GM18861 (cell line): ENCODE data around the gene KIF22.
"Not testable (repeated sequence)": the region's sequence is repeated elsewhere in the genome, so short reads cannot be mapped to it uniquely, and the experiment has no call there.

Experiments used
- ATAC-seq: cut with Tn5 transposase; IDR thresholded peaks from one replicate; pipeline ENCODE4 v1.9.1; 2021; ENCODE audit not compliant: unreplicated experiment

KIF22 gene

GRCh38 chr16:29765167-29766032, 25.2 kb upstream of the KIF22 start:
- ATAC-seq: no peak

- no peak for ATAC-seq
These were observed 24.0 kb upstream of the KIF22 start for GRCh38 chr16:29766571-29766970.

DNA sequence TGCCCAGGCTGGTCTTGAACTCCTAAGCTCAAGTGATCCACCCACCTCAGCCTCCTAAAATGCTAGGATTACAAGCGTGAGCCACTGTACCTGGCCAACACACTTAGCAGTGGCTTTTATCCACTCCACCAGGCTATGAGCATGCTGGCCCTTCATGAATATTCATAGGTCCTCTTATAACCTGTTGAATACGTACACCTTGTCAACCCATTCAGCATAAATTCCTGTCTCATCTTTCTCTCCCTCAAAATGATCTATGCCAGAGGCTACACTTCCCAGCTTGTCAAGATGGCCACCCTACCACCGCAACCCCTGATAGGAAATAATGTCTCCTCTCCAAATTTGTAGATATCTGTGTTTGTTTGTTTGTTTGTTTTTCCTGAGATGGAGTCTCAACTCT, 23.5 kb upstream of the KIF22 start:
- ATAC-seq: no peak

DNA sequence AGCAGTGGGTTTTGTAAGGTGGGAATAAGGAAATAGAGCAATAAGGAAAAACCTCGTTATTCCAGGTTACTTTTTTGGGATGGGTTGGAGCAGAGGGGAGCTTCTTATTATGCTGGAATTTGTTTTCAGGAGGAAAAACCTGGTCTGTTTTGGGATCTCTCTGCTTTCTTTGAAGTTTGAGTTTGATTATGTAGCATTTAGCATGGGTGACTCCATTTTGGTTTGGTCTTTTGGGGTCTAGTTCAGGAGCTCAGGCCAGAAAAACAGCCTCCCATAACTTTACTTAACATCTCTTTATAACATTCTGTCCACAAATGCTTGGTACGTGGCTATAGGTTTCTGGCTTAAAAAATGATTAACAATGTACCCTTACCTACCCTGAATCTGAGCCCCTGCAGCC, 21.0 kb upstream of the KIF22 start:
- no peak for ATAC-seq

GRCh38 chr16:29770250-29770929, 20.2 kb upstream of the KIF22 start:
- ATAC-seq: no peak

GRCh38 chr16:29772330-29772729, 18.2 kb upstream of the KIF22 start:
- not testable (repeated sequence) for ATAC-seq

DNA sequence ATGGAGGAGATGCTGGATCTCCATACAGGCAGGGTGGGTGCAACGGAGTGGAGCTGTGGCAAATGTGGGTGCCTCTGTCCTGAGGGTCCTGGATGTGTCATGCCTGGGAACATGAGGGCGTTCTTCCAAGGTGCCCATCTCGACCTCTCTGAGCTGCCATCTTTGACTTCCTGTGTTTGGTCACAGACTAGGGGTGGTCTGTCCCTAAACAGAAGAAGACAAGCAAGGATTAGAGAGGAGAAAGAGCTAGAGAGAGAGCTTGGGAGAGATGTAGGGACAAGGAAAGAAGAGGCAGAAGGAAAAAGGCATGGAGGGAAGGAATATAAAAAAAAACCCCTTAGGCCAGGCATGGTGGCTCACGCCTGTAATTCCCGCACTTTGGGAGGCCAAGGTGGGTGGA, 15.8 kb upstream of the KIF22 start:
- ATAC-seq: no peak

- no peak for ATAC-seq
These were observed 14.7 kb upstream of the KIF22 start for GRCh38 chr16:29775742-29776408.

DNA sequence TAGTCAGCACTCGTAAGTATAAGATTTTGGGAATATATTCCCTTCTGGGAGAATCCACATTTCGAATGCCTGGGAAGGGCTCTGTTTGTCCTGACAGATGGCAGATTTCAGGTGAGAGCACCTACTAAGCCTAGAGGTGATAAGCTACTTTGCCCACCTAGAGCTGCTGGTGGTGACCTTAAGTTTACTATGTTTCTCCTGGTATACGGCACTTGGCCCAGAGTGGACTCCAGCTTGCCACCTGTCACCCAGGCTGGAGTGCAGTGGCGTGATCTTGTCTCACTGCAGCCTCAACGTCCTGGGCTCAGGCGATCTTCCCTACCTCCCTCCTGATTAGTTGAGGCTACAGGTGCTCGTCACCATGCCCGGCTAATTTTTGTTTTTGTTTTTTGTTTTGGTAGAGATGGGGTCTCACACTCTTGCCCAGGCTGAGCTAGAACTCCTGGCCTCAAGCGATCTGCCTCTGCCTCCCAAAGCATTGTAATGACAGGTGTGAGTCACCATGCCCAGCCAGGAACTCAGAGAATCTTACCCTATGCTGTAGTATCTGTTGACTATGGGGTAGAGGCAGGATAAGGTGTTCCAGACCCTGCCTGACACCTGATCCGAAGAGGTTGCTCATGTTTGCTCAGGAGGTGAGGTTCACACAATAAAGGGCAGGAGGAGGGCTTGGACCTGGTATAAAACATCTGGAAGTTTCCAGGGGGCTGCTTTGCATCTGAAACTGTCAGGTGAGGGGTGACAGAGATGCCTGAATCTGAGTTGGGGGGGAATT, 12.8 kb upstream of the KIF22 start, which contains the start of gene ZG16:
Gene ZG16, plus strand, starts transcription at position 681 of the 775 bp plus-strand sequence. CDS start 1,011 bp downstream, outside the sequence.
- ATAC-seq: no peak

GRCh38 chr16:29779474-29779873, 11.1 kb upstream of the KIF22 start:
- no peak for ATAC-seq

DNA sequence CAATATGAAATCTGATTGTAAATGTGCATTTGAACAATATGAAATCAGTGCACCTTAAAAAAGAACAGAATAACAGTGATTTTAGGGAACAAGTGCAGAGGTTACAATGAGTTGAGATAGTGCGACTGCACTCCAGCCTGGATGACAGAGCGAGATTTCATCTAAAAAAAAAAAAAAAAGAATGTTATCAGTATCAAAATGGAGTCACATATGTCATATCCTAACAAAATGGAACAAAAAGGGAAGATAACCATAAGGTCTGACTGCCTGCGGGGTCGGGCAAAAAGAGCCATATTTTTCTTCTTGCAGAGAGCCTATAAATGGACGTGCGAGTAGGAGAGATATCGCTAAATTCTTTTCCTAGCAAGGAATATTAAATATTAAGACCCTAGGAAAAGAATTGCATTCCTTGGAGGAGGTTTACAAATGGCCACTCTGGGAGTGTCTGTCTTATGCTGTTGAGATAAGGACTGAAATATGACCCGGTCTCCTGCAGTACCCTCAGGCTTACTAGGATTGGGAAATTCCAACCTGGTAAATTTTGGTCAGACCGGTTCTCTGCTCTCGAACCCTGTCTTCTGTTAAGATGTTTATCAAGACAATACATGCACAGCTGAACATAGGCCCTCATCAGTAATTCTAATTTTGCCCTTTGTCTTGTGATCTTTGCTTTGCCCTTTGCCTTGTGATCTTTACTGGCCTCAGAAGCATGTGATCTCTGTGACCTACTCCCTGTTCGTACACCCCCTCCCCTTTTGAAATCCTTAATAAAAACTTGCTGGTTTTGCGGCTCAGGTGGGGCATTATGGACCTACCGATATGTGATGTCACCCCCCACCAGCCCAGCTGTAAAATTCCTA, 7.2 kb upstream of the KIF22 start:
- not testable (repeated sequence) for ATAC-seq

DNA sequence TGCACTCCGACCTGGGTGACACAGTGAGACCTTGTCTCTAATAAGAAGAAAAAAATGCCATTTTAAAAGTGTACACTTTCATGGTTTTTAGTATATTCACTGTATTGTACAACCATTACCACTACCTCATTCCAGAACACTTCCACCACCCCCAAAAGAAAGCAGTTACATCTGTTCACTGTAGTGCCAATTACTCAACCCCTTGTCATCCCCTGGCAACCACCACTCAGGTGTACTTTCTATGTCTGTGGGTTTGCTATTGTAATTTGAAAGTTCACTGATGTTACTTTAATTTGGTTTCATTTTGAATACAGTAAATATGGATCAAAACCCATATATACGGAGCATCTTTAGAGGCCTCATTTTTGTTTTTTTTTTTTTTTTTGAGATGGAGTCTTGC, 6.4 kb upstream of the KIF22 start:
- ATAC-seq: no peak

DNA sequence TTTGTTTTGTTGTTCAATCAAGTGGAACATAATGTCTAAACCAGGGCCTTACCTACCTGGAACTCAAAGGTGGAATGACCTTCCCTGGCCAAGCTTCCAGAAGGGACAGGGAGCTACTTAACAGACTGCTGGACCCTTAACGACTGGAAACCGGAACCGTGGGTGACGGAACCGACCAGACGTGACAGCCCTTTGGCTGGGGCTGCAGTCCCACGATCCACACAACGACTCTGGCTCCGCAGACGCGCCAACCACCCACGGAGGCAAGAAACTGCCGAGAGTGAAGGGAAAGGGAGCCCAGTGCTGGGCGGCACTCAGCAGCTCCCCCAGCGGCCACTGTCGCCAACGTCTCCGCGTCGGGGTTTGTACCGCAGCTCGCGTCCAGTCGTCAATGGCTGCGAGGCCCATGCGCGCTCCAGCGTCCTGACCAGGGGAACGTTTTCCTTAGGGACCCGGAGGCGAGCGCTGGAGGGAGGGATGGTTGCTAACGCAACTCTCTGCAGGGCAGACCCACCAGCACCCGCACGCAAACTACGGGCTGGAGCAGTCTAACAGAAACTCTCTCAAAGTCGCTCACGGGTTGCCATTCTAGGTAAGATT, 5.5 kb upstream of the KIF22 start:
- no peak for ATAC-seq

GRCh38 chr16:29787155-29787554, 3.4 kb upstream of the KIF22 start:
- not testable (repeated sequence) for ATAC-seq

- ATAC-seq: peak; percentile 4
These were observed 772 bp upstream of the KIF22 start for GRCh38 chr16:29789775-29790182.

DNA sequence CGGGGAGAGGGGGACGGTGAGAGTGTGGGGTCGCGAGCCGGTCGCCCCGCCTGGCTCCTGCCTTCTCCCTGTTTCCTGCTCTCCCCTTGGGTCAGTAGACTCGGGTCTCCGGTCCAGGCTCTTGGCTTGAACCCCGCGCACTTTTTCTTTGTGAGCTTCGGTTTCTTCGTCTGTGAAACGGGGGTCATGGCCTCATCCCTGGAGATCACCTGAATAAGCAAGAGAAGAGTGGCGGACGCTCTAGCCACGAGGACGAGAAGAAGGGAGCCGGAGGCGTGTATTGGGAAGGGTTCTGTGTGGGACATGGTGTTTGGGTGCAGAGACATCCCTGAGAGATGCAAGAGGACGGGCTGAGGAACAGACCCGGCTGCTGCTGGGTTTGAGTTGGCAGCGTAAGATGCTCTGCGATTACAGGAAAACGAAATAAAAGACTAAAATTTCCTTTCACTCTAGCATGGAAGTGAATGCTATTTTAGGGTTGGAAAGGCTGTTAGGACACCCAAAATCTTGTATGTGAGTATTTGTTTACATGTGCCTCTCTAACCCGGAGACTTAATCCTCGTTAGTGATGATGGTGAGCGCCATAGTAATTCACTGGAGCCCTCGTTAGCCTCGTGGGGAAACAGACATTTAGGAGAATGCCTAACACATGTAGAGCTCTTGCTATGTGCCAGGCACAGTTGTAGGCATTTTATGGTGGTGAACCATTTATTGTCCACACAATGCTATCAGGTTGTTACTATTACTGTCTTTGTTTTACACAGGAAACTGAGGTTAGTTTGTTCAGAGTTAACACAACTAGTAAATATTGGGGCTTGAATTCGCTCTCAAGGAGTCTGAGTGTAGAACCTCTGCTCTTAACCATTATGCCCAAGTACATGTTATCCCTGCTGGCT, 646 bp downstream of the KIF22 start:
- no peak for ATAC-seq

GRCh38 chr16:29791845-29792807, 1.6 kb downstream of the KIF22 start:
- no peak for ATAC-seq
